ENCODE data around the gene COLEC12.

The COLEC12 gene

GRCh38 chr18:448116-448790 is 52.2 kb downstream of the COLEC12 start (continued):
- TF ChIP-seq, protein P1, sequence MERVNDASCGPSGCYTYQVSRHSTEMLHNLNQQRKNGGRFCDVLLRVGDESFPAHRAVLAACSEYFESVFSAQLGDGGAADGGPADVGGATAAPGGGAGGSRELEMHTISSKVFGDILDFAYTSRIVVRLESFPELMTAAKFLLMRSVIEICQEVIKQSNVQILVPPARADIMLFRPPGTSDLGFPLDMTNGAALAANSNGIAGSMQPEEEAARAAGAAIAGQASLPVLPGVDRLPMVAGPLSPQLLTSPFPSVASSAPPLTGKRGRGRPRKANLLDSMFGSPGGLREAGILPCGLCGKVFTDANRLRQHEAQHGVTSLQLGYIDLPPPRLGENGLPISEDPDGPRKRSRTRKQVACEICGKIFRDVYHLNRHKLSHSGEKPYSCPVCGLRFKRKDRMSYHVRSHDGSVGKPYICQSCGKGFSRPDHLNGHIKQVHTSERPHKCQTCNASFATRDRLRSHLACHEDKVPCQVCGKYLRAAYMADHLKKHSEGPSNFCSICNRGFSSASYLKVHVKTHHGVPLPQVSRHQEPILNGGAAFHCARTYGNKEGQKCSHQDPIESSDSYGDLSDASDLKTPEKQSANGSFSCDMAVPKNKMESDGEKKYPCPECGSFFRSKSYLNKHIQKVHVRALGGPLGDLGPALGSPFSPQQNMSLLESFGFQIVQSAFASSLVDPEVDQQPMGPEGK (CRISPR knock-in tag; IDR thresholded peaks at IDR 0.05; ENCODE audit: borderline replicate concordance): no peak
- TF ChIP-seq SNAI2 (CRISPR knock-in tag; IDR thresholded peaks at IDR 0.05) (no peak), BACH2 (CRISPR knock-in tag; IDR thresholded peaks at IDR 0.05; ENCODE audit: borderline replicate concordance) (no peak), ISL1 (CRISPR knock-in tag; IDR thresholded peaks at IDR 0.05) (no peak), ZFP3 (CRISPR knock-in tag; IDR thresholded peaks at IDR 0.05) (no peak), GLIS3 (CRISPR knock-in tag; IDR thresholded peaks at IDR 0.05) (no peak), ZFP30 (CRISPR knock-in tag; IDR thresholded peaks at IDR 0.05) (no peak)

DNA sequence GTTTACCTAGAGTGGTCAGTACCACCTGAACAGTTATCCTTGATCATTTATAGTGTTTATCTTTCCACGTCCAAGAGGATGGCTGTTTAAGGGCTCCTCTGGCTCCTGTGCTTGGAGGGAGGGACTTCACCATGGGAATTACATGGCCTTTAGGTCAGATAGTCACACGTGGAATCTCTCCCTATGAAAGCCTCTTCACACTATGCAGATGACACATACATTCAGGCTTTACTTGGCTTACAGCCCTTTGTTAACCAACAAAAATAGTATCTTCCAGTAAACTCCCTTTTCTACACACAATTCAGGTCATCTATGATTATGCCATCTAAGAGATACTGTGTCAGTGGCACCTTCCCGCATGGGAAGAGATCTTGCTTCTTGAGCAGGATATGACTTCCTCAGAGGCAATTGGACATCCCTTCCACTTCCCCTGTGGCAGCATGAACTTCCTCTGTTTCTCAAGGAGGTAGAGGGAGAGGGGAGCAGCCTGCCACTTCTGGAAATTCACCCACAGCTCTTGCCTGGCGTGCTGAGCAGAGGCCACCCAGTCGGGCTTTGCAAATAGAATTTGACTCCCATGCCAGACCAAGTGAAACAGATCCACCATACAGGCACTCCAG is 53.5 kb downstream of the COLEC12 start:
- TF ChIP-seq ISL1 (CRISPR knock-in tag; IDR thresholded peaks at IDR 0.05) (no peak), CSDC2 (CRISPR knock-in tag; IDR thresholded peaks at IDR 0.05) (no peak), OSR1 (CRISPR knock-in tag; IDR thresholded peaks at IDR 0.05) (no peak), PPARA (CRISPR knock-in tag; IDR thresholded peaks at IDR 0.05; ENCODE audit: borderline replicate concordance) (no peak), ZFP30 (CRISPR knock-in tag; IDR thresholded peaks at IDR 0.05) (no peak), TOX (CRISPR knock-in tag; IDR thresholded peaks at IDR 0.05; ENCODE audit: borderline replicate concordance) (no peak), ZNF565 (CRISPR knock-in tag; conservative IDR thresholded peaks at IDR 0.05; ENCODE audit: low read depth) (no peak), ZNF8 (CRISPR knock-in tag; IDR thresholded peaks at IDR 0.05) (no peak), ZFP3 (CRISPR knock-in tag; IDR thresholded peaks at IDR 0.05) (no peak), BACH2 (CRISPR knock-in tag; IDR thresholded peaks at IDR 0.05; ENCODE audit: borderline replicate concordance) (no peak), ZC3H10 (CRISPR knock-in tag; IDR thresholded peaks at IDR 0.05) (no peak), TCF4 (CRISPR knock-in tag; IDR thresholded peaks at IDR 0.05; ENCODE audit: borderline replicate concordance) (no peak), CREB5 (CRISPR knock-in tag; IDR thresholded peaks at IDR 0.05; ENCODE audit: low read depth) (no peak), GLIS3 (CRISPR knock-in tag; IDR thresholded peaks at IDR 0.05) (no peak), TSHZ2 (CRISPR knock-in tag; IDR thresholded peaks at IDR 0.05) (no peak), SNAI2 (CRISPR knock-in tag; IDR thresholded peaks at IDR 0.05) (no peak), RARB (CRISPR knock-in tag; IDR thresholded peaks at IDR 0.05) (no peak), ARNTL (CRISPR knock-in tag; IDR thresholded peaks at IDR 0.05; ENCODE audit: borderline replicate concordance, low read depth) (no peak)
- TF ChIP-seq, protein P2, sequence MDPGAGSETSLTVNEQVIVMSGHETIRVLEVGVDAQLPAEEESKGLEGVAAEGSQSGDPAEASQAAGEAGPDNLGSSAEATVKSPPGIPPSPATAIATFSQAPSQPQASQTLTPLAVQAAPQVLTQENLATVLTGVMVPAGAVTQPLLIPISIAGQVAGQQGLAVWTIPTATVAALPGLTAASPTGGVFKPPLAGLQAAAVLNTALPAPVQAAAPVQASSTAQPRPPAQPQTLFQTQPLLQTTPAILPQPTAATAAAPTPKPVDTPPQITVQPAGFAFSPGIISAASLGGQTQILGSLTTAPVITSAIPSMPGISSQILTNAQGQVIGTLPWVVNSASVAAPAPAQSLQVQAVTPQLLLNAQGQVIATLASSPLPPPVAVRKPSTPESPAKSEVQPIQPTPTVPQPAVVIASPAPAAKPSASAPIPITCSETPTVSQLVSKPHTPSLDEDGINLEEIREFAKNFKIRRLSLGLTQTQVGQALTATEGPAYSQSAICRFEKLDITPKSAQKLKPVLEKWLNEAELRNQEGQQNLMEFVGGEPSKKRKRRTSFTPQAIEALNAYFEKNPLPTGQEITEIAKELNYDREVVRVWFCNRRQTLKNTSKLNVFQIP (CRISPR knock-in tag; IDR thresholded peaks at IDR 0.05; ENCODE audit: borderline replicate concordance, low read depth): no peak
- TF ChIP-seq, protein P3, sequence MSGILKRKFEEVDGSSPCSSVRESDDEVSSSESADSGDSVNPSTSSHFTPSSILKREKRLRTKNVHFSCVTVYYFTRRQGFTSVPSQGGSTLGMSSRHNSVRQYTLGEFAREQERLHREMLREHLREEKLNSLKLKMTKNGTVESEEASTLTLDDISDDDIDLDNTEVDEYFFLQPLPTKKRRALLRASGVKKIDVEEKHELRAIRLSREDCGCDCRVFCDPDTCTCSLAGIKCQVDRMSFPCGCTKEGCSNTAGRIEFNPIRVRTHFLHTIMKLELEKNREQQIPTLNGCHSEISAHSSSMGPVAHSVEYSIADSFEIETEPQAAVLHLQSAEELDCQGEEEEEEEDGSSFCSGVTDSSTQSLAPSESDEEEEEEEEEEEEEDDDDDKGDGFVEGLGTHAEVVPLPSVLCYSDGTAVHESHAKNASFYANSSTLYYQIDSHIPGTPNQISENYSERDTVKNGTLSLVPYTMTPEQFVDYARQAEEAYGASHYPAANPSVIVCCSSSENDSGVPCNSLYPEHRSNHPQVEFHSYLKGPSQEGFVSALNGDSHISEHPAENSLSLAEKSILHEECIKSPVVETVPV (CRISPR knock-in tag; IDR thresholded peaks at IDR 0.05): no peak
- ATAC-seq: no peak

All from SK-N-SH treated with all-trans-retinoic acid at 6 μM for 48 hours (cell line).